ENCODE data around the gene ENTPD5. TPM values are rescaled to one million over a fixed set of nuclear protein-coding genes. Genes with fewer than 3 reads are reported as not detected.
"Not testable (repeated sequence)": the region's sequence is repeated elsewhere in the genome, so short reads cannot be mapped to it uniquely, and the experiment has no call there.

ENTPD5 gene
- total and polyA plus RNA-seq, 8 donors = 4.3 to 58.3 (median 10.8) TPM

DNA sequence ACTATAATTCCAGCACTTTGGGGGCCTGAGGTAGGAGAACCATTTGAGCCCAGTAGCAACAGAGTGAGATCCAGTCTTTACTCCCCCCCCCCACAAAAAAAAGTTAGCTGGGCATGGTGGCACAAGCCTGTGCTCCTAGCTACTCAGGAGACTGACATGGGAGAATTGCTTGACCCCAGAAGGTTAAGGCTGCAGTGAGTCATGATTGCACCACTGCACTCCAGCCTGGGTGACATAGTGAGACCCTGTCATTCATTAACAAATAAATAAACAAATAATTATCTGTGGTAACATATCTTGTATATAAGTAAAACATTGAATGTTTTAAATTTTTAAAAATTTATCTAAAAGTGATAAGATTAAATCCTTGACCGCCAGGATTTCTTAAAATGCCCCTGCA is 4.8 kb downstream of the ENTPD5 start:
- no peak overlapping the region for H3K4me3 ChIP-seq
- DNase-seq = peak in 1 of 2 donors; percentile 38
- H3K36me3 ChIP-seq = peaks cover 0 to 33% (median 27%) of the 10 kb centered on the region in 4 donors
- WGBS, 5 donors = 42 to 61% (median 54%) methylated on average over 1 of the region's 1 CpG
- H3K27me3 ChIP-seq = no peaks in the 10 kb centered on the region
- H3K4me1 ChIP-seq = peaks cover 0 to 13% (median 9%) of the 10 kb centered on the region in 4 donors
- H3K9me3 ChIP-seq = no peaks in the 10 kb centered on the region
- H3K27ac ChIP-seq = no peak overlapping the region
- intact Hi-C loops (cut with DNase I; ENCODE audit: low total_unique reads) = no loop called here
- TF ChIP-seq, protein P1, sequence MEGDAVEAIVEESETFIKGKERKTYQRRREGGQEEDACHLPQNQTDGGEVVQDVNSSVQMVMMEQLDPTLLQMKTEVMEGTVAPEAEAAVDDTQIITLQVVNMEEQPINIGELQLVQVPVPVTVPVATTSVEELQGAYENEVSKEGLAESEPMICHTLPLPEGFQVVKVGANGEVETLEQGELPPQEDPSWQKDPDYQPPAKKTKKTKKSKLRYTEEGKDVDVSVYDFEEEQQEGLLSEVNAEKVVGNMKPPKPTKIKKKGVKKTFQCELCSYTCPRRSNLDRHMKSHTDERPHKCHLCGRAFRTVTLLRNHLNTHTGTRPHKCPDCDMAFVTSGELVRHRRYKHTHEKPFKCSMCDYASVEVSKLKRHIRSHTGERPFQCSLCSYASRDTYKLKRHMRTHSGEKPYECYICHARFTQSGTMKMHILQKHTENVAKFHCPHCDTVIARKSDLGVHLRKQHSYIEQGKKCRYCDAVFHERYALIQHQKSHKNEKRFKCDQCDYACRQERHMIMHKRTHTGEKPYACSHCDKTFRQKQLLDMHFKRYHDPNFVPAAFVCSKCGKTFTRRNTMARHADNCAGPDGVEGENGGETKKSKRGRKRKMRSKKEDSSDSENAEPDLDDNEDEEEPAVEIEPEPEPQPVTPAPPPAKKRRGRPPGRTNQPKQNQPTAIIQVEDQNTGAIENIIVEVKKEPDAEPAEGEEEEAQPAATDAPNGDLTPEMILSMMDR (IDR thresholded peaks at IDR 0.05) = no peak
- TF ChIP-seq POLR2AphosphoS5 (IDR thresholded peaks at IDR 0.05) (no peak), EP300 (IDR thresholded peaks at IDR 0.05) (no peak), POLR2A (IDR thresholded peaks at IDR 0.05) (no peak)

DNA sequence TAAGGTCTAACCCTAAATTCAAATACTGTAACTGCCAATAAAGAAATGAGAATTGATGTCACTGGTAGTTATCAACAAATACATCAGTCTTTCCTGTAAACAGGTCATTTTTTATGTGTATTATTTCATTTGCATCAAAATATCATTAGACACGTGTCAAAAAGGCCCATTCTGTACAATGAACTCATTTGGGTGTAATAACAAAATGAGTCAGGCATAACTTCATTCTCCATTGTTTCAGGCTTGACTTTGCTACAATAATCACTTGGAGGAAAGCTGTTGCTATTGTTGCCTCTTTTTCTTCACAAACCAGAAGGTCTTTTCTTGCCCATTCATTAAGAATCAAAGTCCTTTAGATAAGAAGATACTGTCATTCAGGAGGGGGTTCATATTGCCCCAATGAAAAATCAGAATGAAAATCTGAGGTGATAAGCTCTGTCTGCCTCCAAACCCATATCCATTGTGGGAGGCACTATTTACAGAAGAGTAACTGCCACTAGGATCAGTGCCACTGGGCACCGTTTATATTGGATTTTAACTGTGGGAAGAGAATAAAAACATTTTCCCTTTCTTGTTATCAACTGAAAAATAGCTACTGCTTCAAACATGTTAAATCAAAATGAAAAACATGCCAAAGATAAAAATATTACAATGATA is 10.1 kb downstream of the ENTPD5 start:
- Histone ChIP-seq H3K4me1 (peaks cover 0 to under 1% (median 0%) of the 10 kb centered on the region in 4 donors), H3K4me3 (no peak overlapping the region), H3K9me3 (no peaks in the 10 kb centered on the region), H3K27ac (no peak overlapping the region), H3K36me3 (peaks cover 0 to 68% (median 61%) of the 10 kb centered on the region in 4 donors), H3K27me3 (no peaks in the 10 kb centered on the region)
- 55 to 73% (median 67%) methylated on average over 2 of the region's 2 CpGs for WGBS, 5 donors
- no peak for DNase-seq
- intact Hi-C loops (cut with DNase I; ENCODE audit: low total_unique reads) = no loop called here
- no peak for TF ChIP-seq POLR2A (IDR thresholded peaks at IDR 0.05)
- no peak for TF ChIP-seq EP300 (IDR thresholded peaks at IDR 0.05)
- TF ChIP-seq, protein P1 (IDR thresholded peaks at IDR 0.05) = no peak
- no peak for TF ChIP-seq POLR2AphosphoS5 (IDR thresholded peaks at IDR 0.05)

DNA sequence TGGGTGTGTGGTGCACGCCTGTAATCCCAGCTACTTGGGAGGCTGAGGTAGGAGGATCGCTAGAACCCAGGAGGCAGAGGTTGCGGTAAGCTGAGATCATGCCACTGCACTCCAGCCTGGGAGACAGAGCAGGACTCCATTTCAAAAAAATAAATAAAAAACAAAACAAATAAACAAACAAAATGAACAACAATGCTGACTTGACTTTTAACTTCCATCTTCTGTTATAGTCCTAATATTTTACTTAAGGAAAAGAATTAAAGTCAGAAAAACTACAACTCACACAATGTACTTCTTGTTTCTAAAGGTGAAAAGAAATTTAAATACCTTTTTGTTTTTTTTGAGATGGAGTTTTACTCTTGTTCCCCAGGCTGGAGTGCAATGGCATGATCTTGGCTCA is 13.4 kb downstream of the ENTPD5 start:
- WGBS, 5 donors = 93 to 100% (median 100%) methylated on average over 3 of the region's 3 CpGs
- intact Hi-C loops (cut with DNase I; ENCODE audit: low total_unique reads); H3K27ac ChIP-seq; H3K9me3 ChIP-seq; H3K4me1 ChIP-seq; H3K27me3 ChIP-seq; DNase-seq; H3K4me3 ChIP-seq: not testable (repeated sequence)
- peaks cover 0 to 67% (median 55%) of the 10 kb centered on the region in 4 donors for H3K36me3 ChIP-seq

DNA sequence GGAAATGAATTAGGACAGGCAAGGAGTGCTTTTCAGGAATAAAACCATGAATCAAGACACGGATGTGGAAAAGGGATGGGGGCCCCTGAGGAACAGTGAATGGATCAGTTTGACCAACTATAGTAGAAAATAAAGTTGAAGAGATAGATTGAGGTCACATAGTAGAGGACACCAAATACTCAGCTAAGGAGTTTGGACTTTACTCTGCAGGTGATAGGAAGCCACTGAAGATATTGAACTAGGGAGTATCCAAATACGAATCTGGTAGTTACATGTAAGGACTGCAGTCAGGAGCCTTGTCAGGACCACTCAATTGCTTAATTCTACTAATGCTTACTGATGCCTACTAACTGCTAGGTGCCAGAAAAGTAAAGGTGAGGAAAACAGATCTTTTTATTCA is 20.4 kb downstream of the ENTPD5 start:
- DNase-seq = no peak
- Histone ChIP-seq H3K27me3 (no peaks in the 10 kb centered on the region), H3K27ac (no peak overlapping the region), H3K4me3 (no peak overlapping the region), H3K9me3 (no peaks in the 10 kb centered on the region), H3K4me1 (peaks cover 0 to 29% (median 17%) of the 10 kb centered on the region in 4 donors), H3K36me3 (peaks cover 0 to 22% (median 18%) of the 10 kb centered on the region in 4 donors)
- WGBS, 5 donors = 65 to 78% (median 73%) methylated on average over 2 of the region's 2 CpGs
- TF ChIP-seq POLR2AphosphoS5 (IDR thresholded peaks at IDR 0.05) (no peak), EP300 (IDR thresholded peaks at IDR 0.05) (no peak), POLR2A (IDR thresholded peaks at IDR 0.05) (no peak)
- TF ChIP-seq, protein P1 (IDR thresholded peaks at IDR 0.05) = no peak
- intact Hi-C loops (cut with DNase I; ENCODE audit: low total_unique reads) = no loop called here

DNA sequence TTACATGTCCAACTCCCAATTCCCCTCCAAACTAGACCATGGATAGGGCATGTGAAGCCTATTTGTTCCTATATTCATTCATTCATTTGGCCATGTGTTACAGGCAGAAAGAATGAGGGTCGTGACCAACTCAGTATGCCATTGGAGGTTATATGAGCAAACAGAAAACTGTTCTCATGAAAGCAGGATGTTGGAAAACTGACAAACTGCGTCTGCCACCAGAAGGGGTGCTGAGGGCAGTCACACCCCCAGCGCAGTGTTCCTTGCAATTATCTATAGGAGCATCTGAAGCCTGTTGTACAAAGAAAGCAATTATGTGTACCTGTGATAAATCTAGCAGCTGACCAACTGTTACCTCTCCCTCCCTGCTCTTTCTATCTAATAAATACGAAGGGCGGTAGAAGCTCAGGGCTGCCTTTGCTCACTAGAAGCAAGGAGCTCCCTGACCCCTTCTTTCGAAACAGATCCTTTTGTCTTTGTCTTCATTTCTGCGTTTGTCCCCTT is 21.1 kb downstream of the ENTPD5 start:
- Histone ChIP-seq H3K9me3 (no peaks in the 10 kb centered on the region), H3K4me1 (peaks cover 0 to 29% (median 17%) of the 10 kb centered on the region in 4 donors), H3K27me3 (no peaks in the 10 kb centered on the region), H3K36me3 (peaks cover 0 to 22% (median 11%) of the 10 kb centered on the region in 4 donors), H3K4me3 (no peak overlapping the region), H3K27ac (peak overlapping the region in 3 of 5 donors; percentile 18 to 61 (median 32))
- TF ChIP-seq POLR2A (IDR thresholded peaks at IDR 0.05) = no peak
- TF ChIP-seq, protein P1 (IDR thresholded peaks at IDR 0.05) = no peak
- TF ChIP-seq POLR2AphosphoS5 (IDR thresholded peaks at IDR 0.05) = no peak
- TF ChIP-seq EP300 (IDR thresholded peaks at IDR 0.05) = no peak
- intact Hi-C loops (cut with DNase I; ENCODE audit: low total_unique reads) = no loop called here
- peak in 1 of 2 donors; percentile 26 for DNase-seq
- 31 to 63% (median 49%) methylated on average over 7 of the region's 7 CpGs for WGBS, 5 donors

All from stomach (tissue), 9 donors.